Measurements from ENCODE around the gene EEFSEC.

DNA sequence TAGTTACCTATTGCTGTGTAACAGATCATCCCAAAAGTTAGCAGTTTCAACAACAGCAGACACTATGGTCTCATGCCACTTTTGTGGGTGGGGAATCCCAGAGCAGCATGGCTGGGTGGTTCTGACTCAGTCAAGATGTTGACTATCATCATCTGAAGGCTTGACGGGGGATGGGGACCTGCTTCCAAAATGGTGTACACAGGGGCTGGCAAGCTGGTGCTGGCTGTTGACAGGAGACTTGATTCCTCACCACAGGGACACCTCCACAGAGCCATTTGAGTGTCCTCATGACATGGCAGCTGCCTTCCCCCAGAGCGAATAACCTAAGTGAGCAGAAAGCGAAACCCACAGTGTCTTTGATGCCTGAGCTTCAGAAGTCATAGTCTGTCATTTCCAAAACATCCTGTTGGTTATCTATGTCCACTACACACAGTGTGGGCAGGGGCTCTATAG lies 294.3 kb downstream of the EEFSEC start:
- TF ChIP-seq CTCF (conservative IDR thresholded peaks at IDR 0.05): no peak
- no peak for TF ChIP-seq ZFX (IDR thresholded peaks at IDR 0.05)
